ENCODE measurements around the gene TRPM2. TPM values are rescaled to one million over a fixed set of nuclear protein-coding genes. Genes with fewer than 3 reads are reported as not detected.

Gene TRPM2
- total RNA-seq, 1 donor from 2014 or later, result 3.9 TPM

DNA sequence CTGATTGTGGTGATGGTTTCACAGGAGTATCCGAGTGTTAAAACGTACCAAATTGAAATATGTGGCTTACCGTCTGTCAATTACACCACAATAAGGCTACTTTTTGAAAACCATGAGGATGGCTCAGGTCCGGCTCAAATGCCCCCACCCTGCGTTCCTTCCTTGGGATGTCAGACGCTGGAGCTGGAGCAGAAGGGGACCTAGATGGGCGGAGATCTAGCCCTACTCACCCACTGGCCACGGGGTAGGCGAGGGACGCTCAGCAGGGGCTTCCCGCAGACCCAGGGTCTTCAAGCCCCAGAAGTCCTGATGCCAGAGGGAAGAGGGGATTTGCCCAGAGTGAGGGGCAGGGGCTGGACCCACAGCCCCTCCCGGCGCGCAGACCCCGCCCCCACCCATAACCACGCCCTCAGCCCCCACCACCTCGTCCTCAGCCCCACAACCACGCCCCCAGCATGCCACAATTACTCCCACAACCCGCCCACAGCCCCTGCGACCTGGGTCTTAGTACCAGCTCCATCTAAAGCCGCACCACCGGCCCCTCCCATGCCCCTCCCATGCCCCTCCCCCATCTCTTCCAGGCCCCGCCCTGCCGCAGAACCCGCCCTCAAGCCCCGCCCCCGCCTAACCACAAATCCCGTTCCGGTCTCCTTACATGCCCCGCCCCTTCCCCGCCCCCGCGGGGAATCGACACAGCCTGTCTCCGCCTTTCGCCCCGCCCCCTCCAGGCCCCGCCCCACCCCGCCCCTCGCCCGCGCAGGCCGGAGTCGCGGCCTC is 101.5 kb downstream of the TRPM2 start, which contains the start of gene LRRC3:
TSS of gene LRRC3 (plus strand) at position 764 of the 777 bp plus-strand sequence. CDS start 1,135 bp downstream, outside the sequence.
- peaks cover 4% of the 10 kb centered on the region for H3K27me3 Mint-ChIP-seq
- ChIA-PET POLR2A (interaction anchor here (0.6 to 2.2 kb wide), 6 partner anchors 33 to 410 kb away, joined by 5 to 9 read pairs (median 8); partner anchors contain the start of gene CFAP410), CTCF (no interaction called here)
- H3K4me3 Mint-ChIP-seq, result peak within 1 kb of the TSS; percentile 75
- intact Hi-C loops (cut with micrococcal nuclease), result loop anchor here (1.0 to 10.0 kb wide), 4 partner anchors 26 to 444 kb away; partner anchors contain the start of genes CFAP410 and PFKL
- TF ChIP-seq CTCF (IDR thresholded peaks at IDR 0.05), result no peak
- DNase-seq (peak; percentile 71), ATAC-seq (ENCODE audit: low read depth) (peak; percentile 82)
- no peaks in the 10 kb centered on the region for H3K36me3 Mint-ChIP-seq (ENCODE audit: low read depth)
- H3K4me1 Mint-ChIP-seq, result peaks cover 2% of the 10 kb centered on the region
- no peak within 1 kb of the TSS for H3K27ac Mint-ChIP-seq
- peaks cover 7% of the 10 kb centered on the region for H3K9me3 Mint-ChIP-seq

- DNase-seq, result no peak
- POLR2A ChIA-PET, result interaction anchor here (0.6 to 2.2 kb wide), 6 partner anchors 33 to 411 kb away, joined by 5 to 9 read pairs (median 8); partner anchors contain the start of gene CFAP410
- Mint-ChIP-seq H3K9me3 (peaks cover 7% of the 10 kb centered on the region), H3K36me3 (ENCODE audit: low read depth) (no peaks in the 10 kb centered on the region), H3K4me3 (peak overlapping the region; percentile 75), H3K27me3 (peaks cover 1% of the 10 kb centered on the region), H3K27ac (no peak overlapping the region), H3K4me1 (peaks cover 2% of the 10 kb centered on the region)
- intact Hi-C loops (cut with micrococcal nuclease), result loop anchor here (1.0 to 10.0 kb wide), 4 partner anchors 27 to 444 kb away; partner anchors contain the start of genes CFAP410 and PFKL
- peak; percentile 33 for ATAC-seq (ENCODE audit: low read depth)
- TF ChIP-seq CTCF (IDR thresholded peaks at IDR 0.05), result no peak
- CTCF ChIA-PET, result no interaction called here
These were observed 102.2 kb downstream of the TRPM2 start for GRCh38 chr21:44455524-44456213.

GRCh38 chr21:44456214-44456914 is 102.9 kb downstream of the TRPM2 start:
- Mint-ChIP-seq H3K36me3 (ENCODE audit: low read depth) (no peaks in the 10 kb centered on the region), H3K27ac (no peak overlapping the region), H3K4me3 (peak overlapping the region; percentile 69), H3K4me1 (peaks cover 2% of the 10 kb centered on the region), H3K9me3 (peaks cover 7% of the 10 kb centered on the region), H3K27me3 (no peaks in the 10 kb centered on the region)
- ChIA-PET CTCF (interaction anchor here (0.8 kb wide), 1 partner anchor 153 kb away, joined by 3 read pairs; no protein-coding TSS in a partner anchor), POLR2A (interaction anchor here (2.2 kb wide), 1 partner anchor 117 kb away, joined by 9 read pairs; the partner anchor contains the start of gene CFAP410)
- intact Hi-C loops (cut with micrococcal nuclease), result loop anchor here (10.0 kb wide), 1 partner anchor 152 kb away; the partner anchor contains the start of gene PFKL
- no peak for TF ChIP-seq CTCF (IDR thresholded peaks at IDR 0.05)
- DNase-seq, result no peak
- no peak for ATAC-seq (ENCODE audit: low read depth)

GRCh38 chr21:44456915-44457736 is 103.7 kb downstream of the TRPM2 start:
- no peak for TF ChIP-seq CTCF (IDR thresholded peaks at IDR 0.05)
- no peak overlapping the region for H3K27ac Mint-ChIP-seq
- peak overlapping the region; percentile 69 for H3K4me3 Mint-ChIP-seq
- peaks cover 2% of the 10 kb centered on the region for H3K4me1 Mint-ChIP-seq
- peaks cover 7% of the 10 kb centered on the region for H3K9me3 Mint-ChIP-seq
- intact Hi-C loops (cut with micrococcal nuclease), result loop anchor here (10.0 kb wide), 1 partner anchor 152 kb away; the partner anchor contains the start of gene PFKL
- ChIA-PET POLR2A (interaction anchor here (0.6 kb wide), 2 partner anchors 590 to 740 kb away, joined by 3 to 9 read pairs; no protein-coding TSS in a partner anchor), CTCF (interaction anchor here (0.8 kb wide), 1 partner anchor 154 kb away, joined by 3 read pairs; no protein-coding TSS in a partner anchor)
- DNase-seq, result no peak
- no peaks in the 10 kb centered on the region for H3K27me3 Mint-ChIP-seq
- H3K36me3 Mint-ChIP-seq (ENCODE audit: low read depth), result no peaks in the 10 kb centered on the region
- no peak for ATAC-seq (ENCODE audit: low read depth)

Measured in activated B cell treated with CpG ODN at 0.5 μM for 24 hours (primary cell).